Stomach (tissue), 4 donors: ENCODE results near the gene GPATCH2.

ENCODE experiments used
- CTCF ChIP-seq, 7 experiments: fragments of 450-650 bp in 4 of 7; fragments of 200-600 bp in 3 of 7; sonication (generic) in 3 of 7; IDR thresholded peaks; one replicate each; pipeline ENCODE4 v1.5.1; 2016 to 2019; ENCODE audit warnings: antibody characterized with exemption in 7 of 7, control low read depth in 2 of 7, mild to moderate bottlenecking in 1 of 7
- EP300 ChIP-seq: sonication (generic); formaldehyde crosslinking; IDR thresholded peaks from one replicate; pipeline ENCODE4 v1.6.1; 2017; ENCODE audit warnings: antibody characterized with exemption
- POLR2AphosphoS5 ChIP-seq, 3 donors: sonication (generic); formaldehyde crosslinking; IDR thresholded peaks; one replicate each; pipeline ENCODE4 v1.6.1; 2016; ENCODE audit warnings: antibody characterized with exemption in 3 of 3

- no peak for TF ChIP-seq POLR2AphosphoS5 (IDR thresholded peaks at IDR 0.05)
- no peak for TF ChIP-seq CTCF (IDR thresholded peaks at IDR 0.05)
- no peak for TF ChIP-seq EP300
These were observed 31.7 kb downstream of the GPATCH2 start for GRCh38 chr1:217599154-217599553.
